Transverse colon (tissue), 4 donors: ENCODE data around the gene CSF1R. TPM values are rescaled to one million over a fixed set of nuclear protein-coding genes. Genes with fewer than 3 reads are reported as not detected.

ENCODE experiments used
- DNase-seq: peaks from one replicate; pipeline ENCODE4 v3.0.0-alpha.2; 2019
- H3K27ac ChIP-seq, 4 donors: fragments of 200-600 bp; sonication (generic); 2 replicates each; pipeline ENCODE4 v1.5.1; 2016 to 2018; ENCODE audit warnings: inconsistent platforms in 4 of 4
- H3K27me3 ChIP-seq: fragments of 200-600 bp; sonication (generic); 2 replicates; pipeline ENCODE4 v1.5.1; 2017; ENCODE audit warnings: inconsistent platforms
- H3K36me3 ChIP-seq, 4 donors: fragments of 200-600 bp; sonication (generic); 2 replicates each; pipeline ENCODE4 v1.5.1; 2017 to 2019; ENCODE audit warnings: inconsistent platforms in 4 of 4
- H3K4me1 ChIP-seq, 4 donors: fragments of 200-600 bp; sonication (generic); 2 replicates each; pipeline ENCODE4 v1.5.1; 2017 to 2020; ENCODE audit warnings: inconsistent platforms in 4 of 4
- H3K4me3 ChIP-seq, 4 donors: fragments of 200-600 bp; sonication (generic); 1 replicate in 1 of 4; 2 replicates in 3 of 4; pipeline versions ENCODE4 v1.5.1 to v1.6.1; 2017 to 2019; ENCODE audit warnings: inconsistent platforms in 4 of 4
- H3K9me3 ChIP-seq, 2 donors: fragments of 200-600 bp; sonication (generic); 2 replicates each; pipeline ENCODE4 v1.5.1; 2017 to 2019; ENCODE audit warnings: inconsistent platforms in 2 of 2
- CTCF ChIP-seq, 5 experiments: fragments of 200-600 bp in 3 of 5; fragments of 450-650 bp in 2 of 5; sonication (generic) in 3 of 5; IDR thresholded peaks; 1 replicate in 2 of 5; 2 replicates in 3 of 5; pipeline ENCODE4 v1.5.1; 2016 to 2017; ENCODE audit warnings: antibody characterized with exemption in 5 of 5, inconsistent platforms in 3 of 5, mild to moderate bottlenecking in 2 of 5, moderate library complexity in 1 of 5
- EP300 ChIP-seq: sonication (generic); formaldehyde crosslinking; IDR thresholded peaks from one replicate; pipeline ENCODE4 v1.6.1; 2017; ENCODE audit warnings: antibody characterized with exemption, low read depth
- POLR2A ChIP-seq: fragments of 450-650 bp; IDR thresholded peaks from one replicate; pipeline ENCODE4 v1.6.1; 2016; ENCODE audit warnings: antibody characterized with exemption, mild to moderate bottlenecking, moderate library complexity
- POLR2AphosphoS5 ChIP-seq, 3 donors: sonication (generic); formaldehyde crosslinking; IDR thresholded peaks; one replicate each; pipeline ENCODE4 v1.6.1; 2016; ENCODE audit warnings: antibody characterized with exemption in 3 of 3
- WGBS, 2 donors: methylation state at CpG; one replicate each; pipeline ENCODE4 v1.1.5; 2018; ENCODE audit warnings: low coverage in 1 of 2; 5-methylcytosine and 5-hydroxymethylcytosine counted together
- in situ Hi-C, 4 donors: fragments of 200-750 bp; cut with MboI; loops; one replicate each; pipeline versions ENCODE4 v1.15.0 to v1.15.1; 2017; ENCODE audit warnings: low sequenced_read_pairs in 3 of 4, low pct_ligation_motif_present in 1 of 4, low pct_unique_long_range_greater_than_20kb in 1 of 4
- intact Hi-C: fragments of 100-400 bp; cut with DNase I; formaldehyde crosslinking; loops from one replicate; pipeline ENCODE4 v1.15.1; 2023; ENCODE audit warnings: low total_unique reads
- total RNA-seq, 4 donors: library from RNA; depleted of rRNA; stranded (reverse); fragments of >200 nt; gene quantifications; one replicate each; pipeline ENCODE4 v1.1.0, GENCODE V29; 2016

CSF1R gene
- total RNA-seq, 4 donors from 2014 or later: 0.60 to 38.9 (median 14.7) TPM

- 84% methylated on average over 10 of the region's 10 CpGs; no CpG with 5 or more reads in 1 of the 2 donors for WGBS, 2 donors
- in situ Hi-C loops: loop anchor here in 2 of 4 donors (25.0 kb wide), 1 partner anchor 311 kb away; the partner anchor contains the start of gene RPS14 (in 2 of the 2)
- H3K4me3 ChIP-seq: no peak overlapping the region
- peaks cover 3 to 21% (median 7%) of the 10 kb centered on the region in 4 donors for H3K4me1 ChIP-seq
- DNase-seq: no peak
- TF ChIP-seq EP300: no peak
- TF ChIP-seq POLR2A: no peak
- TF ChIP-seq POLR2AphosphoS5 (IDR thresholded peaks at IDR 0.05): no peak
- TF ChIP-seq CTCF (IDR thresholded peaks at IDR 0.05): no peak
- H3K9me3 ChIP-seq: no peaks in the 10 kb centered on the region
- no peaks in the 10 kb centered on the region for H3K36me3 ChIP-seq
- no peaks in the 10 kb centered on the region for H3K27me3 ChIP-seq
- intact Hi-C loops: no loop called here
- H3K27ac ChIP-seq: no peak overlapping the region
Measured at GRCh38 chr5:150126199-150126920, 40.0 kb upstream of the CSF1R start.

GRCh38 chr5:150125334-150125733 lies 39.0 kb upstream of the CSF1R start:
- Histone ChIP-seq H3K36me3 (no peaks in the 10 kb centered on the region), H3K4me3 (no peak overlapping the region), H3K27ac (no peak overlapping the region), H3K9me3 (no peaks in the 10 kb centered on the region), H3K4me1 (peaks cover 3 to 20% (median 7%) of the 10 kb centered on the region in 4 donors), H3K27me3 (no peaks in the 10 kb centered on the region)
- in situ Hi-C loops: loop anchor here in 2 of 4 donors (25.0 kb wide), 1 partner anchor 312 kb away; the partner anchor contains the start of gene RPS14 (in 2 of the 2)
- intact Hi-C loops: no loop called here
- WGBS, 2 donors: 94% methylated on average over 10 of the region's 10 CpGs; no CpG with 5 or more reads in 1 of the 2 donors
- TF ChIP-seq CTCF (IDR thresholded peaks at IDR 0.05) (no peak), EP300 (no peak), POLR2AphosphoS5 (IDR thresholded peaks at IDR 0.05) (no peak), POLR2A (no peak)
- DNase-seq: no peak

GRCh38 chr5:150124596-150124995 lies 38.2 kb upstream of the CSF1R start:
- TF ChIP-seq POLR2AphosphoS5 (IDR thresholded peaks at IDR 0.05) (no peak), EP300 (no peak), CTCF (IDR thresholded peaks at IDR 0.05) (no peak), POLR2A (no peak)
- no peak overlapping the region for H3K4me3 ChIP-seq
- in situ Hi-C loops (loop anchor here in 1 of 4 donors (25.0 kb wide), 1 partner anchor 287 kb away; no protein-coding TSS in a partner anchor), intact Hi-C loops (no loop called here)
- H3K4me1 ChIP-seq: peaks cover under 1 to 13% (median 1%) of the 10 kb centered on the region in 4 donors
- no peaks in the 10 kb centered on the region for H3K9me3 ChIP-seq
- no peaks in the 10 kb centered on the region for H3K27me3 ChIP-seq
- no peak overlapping the region for H3K27ac ChIP-seq
- H3K36me3 ChIP-seq: no peaks in the 10 kb centered on the region
- 74 to 94% methylated on average over 5 of the region's 8 CpGs for WGBS, 2 donors
- no peak for DNase-seq

GRCh38 chr5:150124111-150124557 lies 37.8 kb upstream of the CSF1R start:
- Histone ChIP-seq H3K36me3 (no peaks in the 10 kb centered on the region), H3K27ac (no peak overlapping the region), H3K9me3 (no peaks in the 10 kb centered on the region), H3K27me3 (no peaks in the 10 kb centered on the region), H3K4me3 (no peak overlapping the region), H3K4me1 (peaks cover 0 to 13% (median 0%) of the 10 kb centered on the region in 4 donors)
- TF ChIP-seq EP300 (no peak), CTCF (IDR thresholded peaks at IDR 0.05) (no peak), POLR2A (no peak), POLR2AphosphoS5 (IDR thresholded peaks at IDR 0.05) (no peak)
- intact Hi-C loops: no loop called here
- no peak for DNase-seq
- WGBS, 2 donors: 84% methylated on average over 11 of the region's 11 CpGs; no CpG with 5 or more reads in 1 of the 2 donors
- in situ Hi-C loops: loop anchor here in 1 of 4 donors (25.0 kb wide), 1 partner anchor 287 kb away; no protein-coding TSS in a partner anchor
